Endothelial cell (in vitro differentiated cells): Measurements from ENCODE around the gene SYNGR3. TPM values are rescaled to one million over a fixed set of nuclear protein-coding genes. Genes with fewer than 3 reads are reported as not detected.
A peak's percentile ranks its signal among the peaks of the same experiment; 100 is the strongest.

ENCODE experiments used
- DNase-seq: peaks from one replicate; pipeline ENCODE4 v3.0.0; 2021; ENCODE audit warnings: low spot score
- H3K27ac Mint-ChIP-seq: one replicate; pipeline ENCODE4 v1.8.0; 2021; ENCODE audit warnings: mixed read lengths, inconsistent platforms; ENCODE audit not compliant: unreplicated experiment
- H3K27me3 Mint-ChIP-seq: one replicate; pipeline ENCODE4 v1.8.0; 2021; ENCODE audit warnings: mild to moderate bottlenecking, moderate library complexity, mixed read lengths, inconsistent platforms; ENCODE audit not compliant: unreplicated experiment
- H3K36me3 Mint-ChIP-seq: one replicate; pipeline ENCODE4 v1.8.0; 2021; ENCODE audit warnings: mild to moderate bottlenecking, low read depth, mixed read lengths, inconsistent platforms; ENCODE audit not compliant: unreplicated experiment
- H3K4me1 Mint-ChIP-seq: one replicate; pipeline ENCODE4 v1.8.0; 2021; ENCODE audit warnings: mild to moderate bottlenecking, mixed read lengths, inconsistent platforms; ENCODE audit not compliant: unreplicated experiment
- H3K4me3 Mint-ChIP-seq: one replicate; pipeline ENCODE4 v1.8.0; 2021; ENCODE audit warnings: mild to moderate bottlenecking, mixed read lengths, inconsistent platforms; ENCODE audit not compliant: unreplicated experiment
- H3K9me3 Mint-ChIP-seq: one replicate; pipeline ENCODE4 v1.8.0; 2021; ENCODE audit warnings: mixed read lengths, inconsistent platforms; ENCODE audit not compliant: unreplicated experiment
- total RNA-seq: library from RNA; stranded (reverse); fragmentation: NEBNext Ultra II Directional; extraction: Animal tissue kit (Norgen Biotek cat#: 25700); gene quantifications from one replicate; pipeline ENCODE4 v1.2.1, GENCODE V29; 2021; ENCODE audit not compliant: unreplicated experiment
- TF ChIP-seq, protein P1 (sequence below): fragments of 200-600 bp; sonication (generic); IDR thresholded peaks from one replicate; pipeline ENCODE4 v1.5.0; 2021; ENCODE audit warnings: antibody characterized with exemption; ENCODE audit not compliant: unreplicated experiment

Gene SYNGR3
- total RNA-seq, 1 donor from 2014 or later, result 0.82 TPM

DNA sequence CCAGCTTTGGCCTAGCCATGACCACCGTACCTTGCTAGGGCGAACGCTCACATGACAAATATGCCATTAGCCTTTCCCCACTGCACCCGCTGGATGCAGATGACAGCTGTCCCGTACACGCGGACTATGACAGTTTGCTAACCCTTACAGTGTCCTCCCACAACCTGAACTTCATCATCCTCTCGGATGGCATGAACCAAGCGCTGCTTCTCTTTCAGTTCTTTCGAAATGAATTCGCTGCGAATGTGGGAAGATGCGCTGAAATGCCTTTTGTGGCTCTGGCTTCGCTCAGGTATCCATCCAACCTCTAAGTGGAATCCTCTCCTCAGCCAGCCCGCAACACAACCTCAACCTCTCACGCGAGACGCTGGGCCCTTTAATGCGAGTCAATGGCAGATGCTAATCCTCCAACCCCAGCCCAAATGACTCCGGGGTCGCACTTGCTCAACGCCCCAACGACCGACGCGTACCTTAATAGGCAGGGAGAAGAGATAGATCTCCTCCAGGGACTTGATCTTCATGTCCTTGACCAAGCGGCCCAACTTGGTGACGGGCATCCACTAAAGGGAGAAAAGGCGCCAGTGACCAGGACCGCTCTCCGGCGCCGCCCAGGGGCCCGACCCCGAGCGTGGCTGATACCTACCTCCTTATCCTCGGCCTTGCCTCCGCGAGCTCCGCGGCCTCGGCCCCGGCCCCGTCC lies 25.8 kb upstream of the SYNGR3 start:
- Mint-ChIP-seq H3K4me1 (peaks cover 29% of the 10 kb centered on the region), H3K36me3 (peaks cover 21% of the 10 kb centered on the region), H3K4me3 (peak overlapping the region; percentile 95), H3K27me3 (peaks cover 6% of the 10 kb centered on the region), H3K27ac (peak overlapping the region; percentile 70), H3K9me3 (no peaks in the 10 kb centered on the region)
- TF ChIP-seq, protein P1, sequence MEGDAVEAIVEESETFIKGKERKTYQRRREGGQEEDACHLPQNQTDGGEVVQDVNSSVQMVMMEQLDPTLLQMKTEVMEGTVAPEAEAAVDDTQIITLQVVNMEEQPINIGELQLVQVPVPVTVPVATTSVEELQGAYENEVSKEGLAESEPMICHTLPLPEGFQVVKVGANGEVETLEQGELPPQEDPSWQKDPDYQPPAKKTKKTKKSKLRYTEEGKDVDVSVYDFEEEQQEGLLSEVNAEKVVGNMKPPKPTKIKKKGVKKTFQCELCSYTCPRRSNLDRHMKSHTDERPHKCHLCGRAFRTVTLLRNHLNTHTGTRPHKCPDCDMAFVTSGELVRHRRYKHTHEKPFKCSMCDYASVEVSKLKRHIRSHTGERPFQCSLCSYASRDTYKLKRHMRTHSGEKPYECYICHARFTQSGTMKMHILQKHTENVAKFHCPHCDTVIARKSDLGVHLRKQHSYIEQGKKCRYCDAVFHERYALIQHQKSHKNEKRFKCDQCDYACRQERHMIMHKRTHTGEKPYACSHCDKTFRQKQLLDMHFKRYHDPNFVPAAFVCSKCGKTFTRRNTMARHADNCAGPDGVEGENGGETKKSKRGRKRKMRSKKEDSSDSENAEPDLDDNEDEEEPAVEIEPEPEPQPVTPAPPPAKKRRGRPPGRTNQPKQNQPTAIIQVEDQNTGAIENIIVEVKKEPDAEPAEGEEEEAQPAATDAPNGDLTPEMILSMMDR, result no peak
- DNase-seq, result peak; percentile 53

DNA sequence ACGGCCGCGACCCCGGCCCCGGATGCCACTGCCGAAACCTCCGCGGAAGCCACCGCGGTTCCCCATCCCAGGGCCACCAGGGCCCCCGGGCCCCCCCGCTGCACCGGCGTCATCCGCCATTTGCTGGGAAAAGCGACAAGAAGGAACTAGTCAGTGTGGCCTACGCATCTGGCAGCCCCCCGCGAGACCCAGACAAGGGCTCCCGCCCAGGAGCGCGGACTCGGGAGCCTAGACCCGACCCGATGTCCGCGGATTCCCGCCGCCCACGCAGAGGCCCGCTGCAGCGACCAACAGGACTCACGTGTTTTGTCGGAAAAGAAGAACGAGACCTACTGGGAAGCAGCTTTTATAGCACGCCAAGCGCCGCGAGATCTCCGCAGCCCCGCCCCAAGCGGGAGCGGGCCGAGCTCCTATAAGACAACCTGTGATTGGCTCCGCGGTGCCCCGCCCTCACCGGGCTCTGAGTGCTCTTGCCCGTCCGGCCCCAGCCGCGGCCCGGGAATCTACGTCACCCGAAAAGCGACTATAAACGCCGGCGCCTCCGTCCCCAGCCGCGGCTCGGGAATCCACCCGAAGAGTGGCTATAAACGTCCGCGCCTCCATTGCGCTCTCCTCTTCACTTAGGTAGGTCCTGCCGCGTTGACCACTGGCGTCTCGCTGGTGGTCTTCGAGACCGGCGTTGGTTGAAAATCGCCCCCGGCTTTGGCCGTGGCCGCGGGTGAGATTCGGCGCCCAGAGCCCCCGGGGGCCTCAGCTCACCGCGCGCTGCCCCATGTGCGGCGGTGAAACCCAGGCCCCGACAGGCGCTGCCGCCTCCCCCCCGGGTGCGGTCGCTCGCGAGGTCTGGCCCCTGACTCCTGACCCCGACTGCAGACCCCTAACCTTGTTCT lies 25.0 kb upstream of the SYNGR3 start, which contains the start of gene RPS2:
RPS2 (minus strand) TSS at position 321 of the 890 bp plus-strand sequence; CDS start at position 120, 201 bp downstream.
- Mint-ChIP-seq H3K4me1 (peaks cover 29% of the 10 kb centered on the region), H3K4me3 (peak within 1 kb of the TSS; percentile 95), H3K9me3 (no peaks in the 10 kb centered on the region), H3K27ac (peak within 1 kb of the TSS; percentile 94), H3K36me3 (peaks cover 21% of the 10 kb centered on the region), H3K27me3 (peaks cover 6% of the 10 kb centered on the region)
- TF ChIP-seq, protein P1, result no peak
- peak; percentile 98 for DNase-seq

DNA sequence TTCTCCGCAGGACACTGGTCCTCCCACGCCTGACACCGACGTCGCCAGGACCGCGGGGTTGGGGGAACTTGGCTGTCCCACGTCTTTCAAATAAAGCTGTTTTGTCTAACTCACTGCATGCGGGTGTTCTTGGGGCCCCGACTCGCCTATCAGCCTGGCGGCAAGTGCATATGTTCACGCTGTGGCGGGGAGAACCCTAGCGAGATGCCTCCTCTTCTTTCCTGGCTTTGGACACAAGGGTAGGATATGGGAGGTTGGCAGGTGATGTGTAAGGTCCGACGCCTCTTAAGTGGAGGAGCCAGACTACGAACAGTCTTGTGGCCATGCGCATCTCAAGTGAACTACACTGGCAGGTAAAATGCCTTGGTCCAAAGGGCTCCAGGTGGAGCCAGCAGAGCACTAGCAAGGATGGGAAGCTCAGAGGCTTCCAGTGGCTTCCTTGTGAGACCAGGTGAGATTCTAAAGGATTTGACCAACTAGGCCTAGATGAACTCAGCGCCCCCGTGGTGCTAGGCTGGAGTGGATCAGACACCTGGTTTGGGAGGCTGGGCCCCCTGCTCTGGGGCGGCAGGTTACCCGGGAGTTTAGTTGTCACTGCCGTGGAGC lies 24.3 kb upstream of the SYNGR3 start:
- Mint-ChIP-seq H3K9me3 (no peaks in the 10 kb centered on the region), H3K27ac (peak overlapping the region; percentile 94), H3K36me3 (peaks cover 15% of the 10 kb centered on the region), H3K4me3 (peak overlapping the region; percentile 95), H3K4me1 (peaks cover 23% of the 10 kb centered on the region), H3K27me3 (peaks cover 3% of the 10 kb centered on the region)
- DNase-seq, result no peak
- TF ChIP-seq, protein P1, result no peak

DNA sequence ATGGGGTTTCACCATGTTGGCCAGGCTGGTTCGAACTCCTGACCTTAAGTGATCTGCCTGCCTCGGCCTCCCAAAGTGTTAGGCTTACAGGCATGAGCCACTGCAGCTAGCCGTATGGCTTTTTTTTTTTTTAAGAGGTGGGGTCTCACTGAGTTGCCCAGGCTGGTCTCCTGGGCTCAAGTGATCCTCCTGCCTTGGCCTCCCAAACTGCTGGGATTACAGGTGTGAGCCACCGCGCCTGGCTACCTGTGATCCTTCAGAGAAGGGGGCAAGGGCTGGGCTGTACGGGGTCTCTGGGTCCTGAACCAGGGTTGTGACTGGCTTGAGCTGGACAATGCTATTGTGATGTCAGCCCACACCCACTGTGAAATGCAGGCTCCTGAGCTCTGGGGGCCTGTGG lies 23.3 kb upstream of the SYNGR3 start, which contains the start of gene RNF151:
RNF151 (plus strand) TSS at position 397 of the 400 bp plus-strand sequence. CDS start 26 bp downstream, outside the sequence.
- Mint-ChIP-seq H3K27ac (peak within 1 kb of the TSS; percentile 94), H3K9me3 (no peaks in the 10 kb centered on the region), H3K4me3 (peak within 1 kb of the TSS; percentile 95), H3K4me1 (peaks cover 20% of the 10 kb centered on the region), H3K36me3 (peaks cover 10% of the 10 kb centered on the region), H3K27me3 (peaks cover 5% of the 10 kb centered on the region)
- TF ChIP-seq, protein P1, result no peak
- DNase-seq, result no peak
